NCI-H2196 (cell line): Measurements from ENCODE around the gene ZNF777.

Experiments
- DNase-seq: peaks from one replicate; lab custom pipeline; 2025; ENCODE audit not compliant: unreplicated experiment; lab: John Stamatoyannopoulos, UW

Gene ZNF777

GRCh38 chr7:149477494-149478443 lies 16.9 kb upstream of the ZNF777 start:
- DNase-seq: no peak

GRCh38 chr7:149476791-149477190 lies 15.9 kb upstream of the ZNF777 start:
- DNase-seq: no peak

DNA sequence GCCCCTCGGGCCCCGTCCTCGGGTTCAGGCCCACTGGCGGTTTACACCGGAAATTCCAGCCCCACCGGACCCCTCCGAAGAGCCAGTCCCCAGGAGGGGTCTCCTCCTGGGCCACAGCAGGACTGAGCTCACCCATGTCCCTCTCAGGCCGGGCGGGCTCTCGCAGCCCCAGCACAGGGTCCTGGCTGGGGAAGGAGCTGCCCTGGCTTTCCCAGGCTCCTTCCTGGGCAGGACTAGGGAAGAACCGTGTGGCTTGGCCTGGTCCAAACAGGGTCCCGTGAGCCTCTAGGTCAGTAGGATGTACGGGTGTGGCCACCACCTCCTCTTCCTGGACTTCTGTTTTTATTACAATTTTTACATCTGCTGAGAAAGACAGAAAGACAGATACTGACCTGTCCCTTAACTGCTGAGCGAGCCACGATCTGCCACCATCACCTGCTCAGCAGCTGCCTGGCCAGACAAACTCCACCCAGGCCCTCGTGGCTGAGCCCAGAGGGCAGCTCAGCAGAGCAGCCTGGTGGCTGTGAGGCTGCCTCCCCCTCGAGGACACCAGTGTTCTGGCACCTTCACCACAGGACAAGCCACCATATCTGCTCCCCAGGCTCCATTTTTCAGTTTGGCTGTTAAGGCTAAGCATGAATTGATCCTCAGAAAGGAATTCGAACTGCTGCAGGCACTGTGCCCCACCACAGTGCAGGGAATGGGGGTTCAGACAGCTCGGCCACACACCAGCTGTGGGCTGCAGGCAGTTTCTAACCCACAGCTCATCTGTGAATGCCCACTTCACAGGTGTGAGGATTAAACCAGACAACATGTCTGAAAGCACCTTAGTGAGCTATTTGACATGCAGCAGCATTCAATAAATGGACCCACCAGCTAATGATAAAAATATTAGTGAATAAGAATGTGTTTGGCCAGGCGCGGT lies 14.5 kb upstream of the ZNF777 start:
- DNase-seq: no peak

DNA sequence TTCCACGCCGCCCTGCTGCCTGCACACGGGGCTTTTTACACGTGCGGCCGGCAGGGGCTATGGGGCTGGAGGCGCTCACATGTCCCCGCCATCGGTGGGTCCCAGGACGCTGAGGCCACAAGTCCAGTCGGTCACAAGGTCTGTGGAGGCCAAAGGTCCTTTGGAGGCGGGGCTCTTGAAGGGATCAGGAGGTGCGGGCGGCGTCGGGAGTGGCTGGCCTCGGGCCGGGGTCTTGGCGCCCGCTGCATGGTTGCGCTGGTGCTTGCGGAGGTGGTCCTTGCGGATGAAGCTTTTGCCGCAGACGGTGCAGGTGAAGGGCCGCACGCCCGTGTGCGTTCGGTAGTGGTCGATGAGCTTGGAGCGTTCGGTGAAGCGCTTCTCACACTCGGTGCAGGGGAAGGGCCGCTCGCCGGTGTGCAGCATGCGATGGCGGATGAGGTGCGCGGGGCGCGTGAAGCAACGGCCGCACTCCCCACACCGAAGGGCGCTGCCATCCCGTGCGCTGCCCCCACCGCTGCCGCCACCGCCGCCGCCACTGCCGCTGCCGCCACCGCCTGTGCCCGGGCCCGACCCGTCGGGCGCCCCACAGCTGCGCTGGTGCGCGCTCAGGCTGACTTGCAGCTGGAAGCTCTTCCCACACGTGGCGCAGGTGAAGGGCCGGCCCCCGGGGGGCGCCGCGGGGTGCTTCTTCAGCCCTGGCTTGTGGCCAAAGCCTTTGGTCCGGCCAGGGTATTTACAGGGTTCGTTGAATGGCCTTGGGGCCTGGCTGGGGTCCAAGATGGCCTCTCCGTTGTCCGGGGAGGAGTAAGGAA lies 13.7 kb upstream of the ZNF777 start:
- no peak for DNase-seq

DNA sequence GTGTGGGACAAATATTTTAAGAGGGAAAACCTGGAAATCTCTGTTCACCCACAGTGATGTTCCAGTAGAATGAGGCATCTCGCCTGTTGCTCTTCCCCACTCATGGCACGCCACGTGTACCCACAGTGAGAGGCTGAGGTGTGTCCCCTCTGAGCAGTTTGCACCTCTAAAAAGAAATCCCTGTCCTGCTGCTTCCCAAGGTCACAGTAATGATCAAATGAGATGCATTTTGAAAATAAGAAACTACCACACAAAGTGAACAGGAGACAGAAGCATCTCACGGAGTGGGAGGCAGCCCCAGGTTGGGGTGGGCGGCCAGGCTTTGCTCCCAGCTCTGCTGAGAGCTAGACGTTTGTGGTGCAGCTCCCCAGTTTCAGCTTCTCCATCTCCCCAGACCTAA lies 12.4 kb upstream of the ZNF777 start:
- no peak for DNase-seq

DNA sequence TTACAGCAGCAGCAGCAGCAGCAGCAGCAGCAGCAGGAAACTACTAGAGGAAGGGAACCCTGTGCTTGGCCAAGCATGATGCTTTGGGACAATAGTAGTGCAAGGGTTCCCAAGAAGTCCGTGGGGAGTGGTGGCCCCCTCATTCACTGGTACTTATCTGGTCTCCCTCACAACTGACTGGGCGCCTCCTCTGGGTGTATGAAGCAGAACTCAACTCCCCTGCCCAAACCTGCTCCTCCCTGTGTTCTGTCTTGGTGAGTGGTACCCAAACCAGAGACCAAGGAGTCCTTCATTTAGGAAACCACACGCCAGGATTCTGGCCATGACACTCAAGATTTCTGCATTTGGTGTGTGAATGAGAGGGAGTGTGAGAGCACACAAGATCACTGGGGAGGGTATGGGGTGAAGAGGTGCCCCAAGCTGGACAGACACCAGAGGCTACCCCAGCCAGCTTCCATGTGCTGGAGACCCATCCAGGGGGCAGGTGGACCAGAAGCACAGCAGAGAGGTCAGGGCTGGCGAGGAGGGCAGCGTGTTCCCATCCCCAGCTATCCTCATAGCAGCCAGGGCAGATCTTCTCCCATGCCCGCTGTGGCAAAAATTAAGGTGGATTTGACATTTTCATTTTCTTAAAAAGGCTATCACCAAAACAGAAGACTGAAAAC lies 10.6 kb upstream of the ZNF777 start:
- no peak for DNase-seq

- no peak for DNase-seq
These were observed 8.9 kb upstream of the ZNF777 start for GRCh38 chr7:149469806-149470205.

DNA sequence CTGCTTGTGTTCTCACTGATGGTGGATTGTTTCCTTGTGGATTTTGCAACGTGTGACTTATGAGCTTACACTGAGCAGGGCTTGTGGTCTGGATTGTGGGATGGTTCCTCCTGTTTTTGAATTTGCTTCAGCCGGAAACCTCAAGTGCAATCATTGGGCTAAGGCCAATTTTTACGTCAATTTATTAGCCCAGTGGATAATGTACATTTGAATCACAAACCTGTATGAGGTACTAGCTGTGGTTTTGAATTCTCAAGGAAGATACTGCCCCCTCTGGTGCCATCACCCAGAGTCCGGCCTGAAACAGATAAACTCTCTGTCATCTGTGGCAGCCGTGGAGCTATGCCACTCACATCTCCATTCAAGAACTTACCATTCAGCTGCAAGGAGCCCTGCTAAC lies 7.3 kb upstream of the ZNF777 start:
- no peak for DNase-seq

- DNase-seq: no peak
These were observed 6.5 kb upstream of the ZNF777 start for GRCh38 chr7:149467321-149467859.

GRCh38 chr7:149466364-149466763 lies 5.5 kb upstream of the ZNF777 start:
- no peak for DNase-seq

- DNase-seq: no peak
These were observed 2.8 kb upstream of the ZNF777 start for GRCh38 chr7:149463500-149464161.

GRCh38 chr7:149462101-149462520 lies 1.2 kb upstream of the ZNF777 start:
- DNase-seq: no peak

DNA sequence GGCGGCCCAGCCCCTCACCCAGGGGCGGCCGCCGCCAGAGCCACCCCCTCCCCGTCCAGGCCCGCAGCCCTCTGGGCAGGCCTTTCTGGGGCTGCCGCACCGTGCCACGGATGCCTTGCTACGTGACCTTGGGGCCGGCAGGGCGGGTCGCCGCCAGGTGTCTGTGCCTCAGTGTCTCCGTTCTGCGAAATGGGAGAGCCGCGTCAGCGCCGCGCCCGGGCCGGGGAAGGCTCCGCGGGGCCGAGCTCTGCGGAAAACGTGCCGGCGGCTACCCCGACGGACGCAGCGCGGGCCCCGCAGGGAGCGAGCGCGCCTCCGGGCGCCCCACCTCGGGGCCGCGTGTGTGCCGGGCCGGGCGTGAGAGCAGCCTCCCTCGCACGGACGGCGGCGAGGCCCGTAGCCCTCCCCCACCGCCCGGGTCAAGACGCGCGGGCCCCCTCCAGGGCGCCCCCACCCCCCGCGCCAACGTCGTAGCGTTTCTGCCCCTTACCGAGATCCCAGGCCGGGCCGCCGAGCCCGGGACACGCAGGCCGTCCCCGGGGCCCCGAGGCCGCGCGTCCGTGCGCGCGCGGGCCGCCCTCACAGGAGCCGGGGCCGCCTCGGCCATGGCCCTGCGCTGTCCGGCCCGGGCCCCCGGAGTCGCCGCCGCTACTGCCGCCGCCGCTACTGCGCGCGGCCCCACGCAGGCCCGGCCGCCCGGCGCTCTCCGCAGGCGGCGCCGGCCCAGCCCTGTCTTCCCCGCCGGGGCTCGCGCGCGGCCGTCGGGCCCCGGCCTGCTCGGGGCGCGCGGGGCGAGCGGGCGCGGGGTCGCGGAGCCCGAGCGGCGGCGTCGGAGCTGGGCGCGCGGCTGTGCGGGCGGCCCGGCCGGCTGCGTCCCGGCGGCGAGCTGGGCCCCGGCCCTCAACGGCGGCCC lies 1.1 kb downstream of the ZNF777 start:
- DNase-seq: peak; percentile 24

DNA sequence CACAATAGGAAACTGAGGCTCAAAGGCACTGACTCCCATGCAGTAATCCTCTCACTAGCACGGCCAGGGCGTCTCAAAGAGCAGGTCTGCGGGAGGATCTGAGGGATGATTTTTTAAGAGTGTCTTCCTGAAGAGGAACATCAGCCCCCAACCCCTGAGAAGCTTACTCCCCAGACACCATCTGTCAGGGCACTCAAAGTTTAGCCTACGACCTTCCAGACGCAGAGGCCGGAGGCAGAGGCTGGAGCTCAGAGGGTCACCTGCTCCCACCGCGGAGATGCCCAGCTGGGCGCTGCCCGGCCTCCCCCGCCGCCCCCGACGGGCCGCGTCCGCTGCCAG lies 1.7 kb downstream of the ZNF777 start:
- no peak for DNase-seq

- no peak for DNase-seq
These were observed 2.6 kb downstream of the ZNF777 start for GRCh38 chr7:149458235-149458634.

DNA sequence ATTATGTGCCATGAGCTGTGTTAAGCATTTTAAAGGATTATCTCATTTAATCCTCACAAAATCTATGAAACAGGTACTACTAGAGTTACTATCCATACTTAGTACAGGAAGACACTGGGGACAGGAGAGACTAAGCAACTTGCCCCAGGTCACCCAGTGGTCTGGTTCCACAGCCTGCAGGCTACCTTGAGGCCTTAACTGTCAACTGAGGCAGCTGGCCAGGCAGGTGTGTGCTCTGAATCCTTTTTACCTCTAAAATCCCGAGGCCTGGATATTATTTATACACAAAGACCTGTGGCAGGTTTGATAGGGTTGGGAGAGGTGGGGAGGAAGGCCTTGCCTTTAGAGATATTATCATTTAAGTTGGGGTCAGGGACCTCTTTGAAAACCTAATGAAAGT lies 3.1 kb downstream of the ZNF777 start:
- DNase-seq: no peak

GRCh38 chr7:149456506-149457421 lies 4.1 kb downstream of the ZNF777 start:
- DNase-seq: no peak
